Measurements from ENCODE around the gene LRRFIP1. TPM values are rescaled to one million over a fixed set of nuclear protein-coding genes. Genes with fewer than 3 reads are reported as not detected.
"Not testable (repeated sequence)": the region's sequence is repeated elsewhere in the genome, so short reads cannot be mapped to it uniquely, and the experiment has no call there.

Gene LRRFIP1
- total and polyA plus RNA-seq, 2 of the 13 experiments (the other 11 are each of a cell fraction or from before 2014, with no cell fraction given), result 15.9 to 40.5 TPM

- TF ChIP-seq ZSCAN29 (CRISPR knock-in tag; conservative IDR thresholded peaks at IDR 0.05), result no peak
- no peak for TF ChIP-seq GABPB1 (CRISPR knock-in tag; IDR thresholded peaks at IDR 0.05)
- 0 out of 2 replicates have a peak, but pooled peaks have one; percentile 24 for TF ChIP-seq BORCS8-MEF2B (CRISPR knock-in tag; IDR thresholded peaks at IDR 0.05)
- TF ChIP-seq, protein P1, sequence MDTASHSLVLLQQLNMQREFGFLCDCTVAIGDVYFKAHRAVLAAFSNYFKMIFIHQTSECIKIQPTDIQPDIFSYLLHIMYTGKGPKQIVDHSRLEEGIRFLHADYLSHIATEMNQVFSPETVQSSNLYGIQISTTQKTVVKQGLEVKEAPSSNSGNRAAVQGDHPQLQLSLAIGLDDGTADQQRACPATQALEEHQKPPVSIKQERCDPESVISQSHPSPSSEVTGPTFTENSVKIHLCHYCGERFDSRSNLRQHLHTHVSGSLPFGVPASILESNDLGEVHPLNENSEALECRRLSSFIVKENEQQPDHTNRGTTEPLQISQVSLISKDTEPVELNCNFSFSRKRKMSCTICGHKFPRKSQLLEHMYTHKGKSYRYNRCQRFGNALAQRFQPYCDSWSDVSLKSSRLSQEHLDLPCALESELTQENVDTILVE (CRISPR knock-in tag; IDR thresholded peaks at IDR 0.05), result no peak
- no peak for TF ChIP-seq ZNF382 (CRISPR knock-in tag; IDR thresholded peaks at IDR 0.05; ENCODE audit: borderline replicate concordance)
- TF ChIP-seq, protein P2, sequence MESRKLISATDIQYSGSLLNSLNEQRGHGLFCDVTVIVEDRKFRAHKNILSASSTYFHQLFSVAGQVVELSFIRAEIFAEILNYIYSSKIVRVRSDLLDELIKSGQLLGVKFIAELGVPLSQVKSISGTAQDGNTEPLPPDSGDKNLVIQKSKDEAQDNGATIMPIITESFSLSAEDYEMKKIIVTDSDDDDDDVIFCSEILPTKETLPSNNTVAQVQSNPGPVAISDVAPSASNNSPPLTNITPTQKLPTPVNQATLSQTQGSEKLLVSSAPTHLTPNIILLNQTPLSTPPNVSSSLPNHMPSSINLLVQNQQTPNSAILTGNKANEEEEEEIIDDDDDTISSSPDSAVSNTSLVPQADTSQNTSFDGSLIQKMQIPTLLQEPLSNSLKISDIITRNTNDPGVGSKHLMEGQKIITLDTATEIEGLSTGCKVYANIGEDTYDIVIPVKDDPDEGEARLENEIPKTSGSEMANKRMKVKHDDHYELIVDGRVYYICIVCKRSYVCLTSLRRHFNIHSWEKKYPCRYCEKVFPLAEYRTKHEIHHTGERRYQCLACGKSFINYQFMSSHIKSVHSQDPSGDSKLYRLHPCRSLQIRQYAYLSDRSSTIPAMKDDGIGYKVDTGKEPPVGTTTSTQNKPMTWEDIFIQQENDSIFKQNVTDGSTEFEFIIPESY (CRISPR knock-in tag; IDR thresholded peaks at IDR 0.05), result 0 out of 2 replicates have a peak, but pooled peaks have one; percentile 16
- TF ChIP-seq, protein P3, sequence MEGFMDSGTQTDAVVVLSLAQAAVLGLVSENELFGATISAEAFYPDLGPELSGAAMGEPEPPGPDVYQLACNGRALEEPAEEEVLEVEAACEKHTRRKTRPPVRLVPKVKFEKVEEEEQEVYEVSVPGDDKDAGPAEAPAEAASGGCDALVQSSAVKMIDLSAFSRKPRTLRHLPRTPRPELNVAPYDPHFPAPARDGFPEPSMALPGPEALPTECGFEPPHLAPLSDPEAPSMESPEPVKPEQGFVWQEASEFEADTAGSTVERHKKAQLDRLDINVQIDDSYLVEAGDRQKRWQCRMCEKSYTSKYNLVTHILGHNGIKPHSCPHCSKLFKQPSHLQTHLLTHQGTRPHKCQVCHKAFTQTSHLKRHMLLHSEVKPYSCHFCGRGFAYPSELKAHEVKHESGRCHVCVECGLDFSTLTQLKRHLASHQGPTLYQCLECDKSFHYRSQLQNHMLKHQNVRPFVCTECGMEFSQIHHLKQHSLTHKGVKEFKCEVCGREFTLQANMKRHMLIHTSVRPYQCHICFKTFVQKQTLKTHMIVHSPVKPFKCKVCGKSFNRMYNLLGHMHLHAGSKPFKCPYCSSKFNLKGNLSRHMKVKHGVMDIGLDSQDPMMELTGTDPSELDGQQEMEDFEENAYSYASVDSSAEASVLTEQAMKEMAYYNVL (CRISPR knock-in tag; IDR thresholded peaks at IDR 0.05; ENCODE audit: borderline replicate concordance), result no peak
- no peak for TF ChIP-seq MTA1 (CRISPR knock-in tag; IDR thresholded peaks at IDR 0.05; ENCODE audit: borderline replicate concordance)
- TF ChIP-seq MXI1 (IDR thresholded peaks at IDR 0.05; ENCODE audit: borderline replicate concordance, low read depth, low read length), result no peak
- no peak for TF ChIP-seq MLLT10 (CRISPR knock-in tag; IDR thresholded peaks at IDR 0.05)
- TF ChIP-seq, protein P4, sequence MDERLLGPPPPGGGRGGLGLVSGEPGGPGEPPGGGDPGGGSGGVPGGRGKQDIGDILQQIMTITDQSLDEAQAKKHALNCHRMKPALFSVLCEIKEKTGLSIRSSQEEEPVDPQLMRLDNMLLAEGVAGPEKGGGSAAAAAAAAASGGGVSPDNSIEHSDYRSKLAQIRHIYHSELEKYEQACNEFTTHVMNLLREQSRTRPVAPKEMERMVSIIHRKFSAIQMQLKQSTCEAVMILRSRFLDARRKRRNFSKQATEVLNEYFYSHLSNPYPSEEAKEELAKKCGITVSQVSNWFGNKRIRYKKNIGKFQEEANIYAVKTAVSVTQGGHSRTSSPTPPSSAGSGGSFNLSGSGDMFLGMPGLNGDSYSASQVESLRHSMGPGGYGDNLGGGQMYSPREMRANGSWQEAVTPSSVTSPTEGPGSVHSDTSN (CRISPR knock-in tag; IDR thresholded peaks at IDR 0.05), result no peak
- no peak for TF ChIP-seq FIP1L1 (IDR thresholded peaks at IDR 0.05; ENCODE audit: borderline replicate concordance, insufficient read depth, low read depth, low read length)
Measured at GRCh38 chr2:237604960-237605359, 22.4 kb upstream of the LRRFIP1 start (continued).

- FAIRE-seq; DNase-seq (ENCODE audit: low spot score); H2AFZ ChIP-seq (ENCODE audit: low read length); H3K4me3 ChIP-seq (replicated peaks in 1 of 3; ENCODE audit: insufficient read depth in 1 of 3, low read depth in 2 of 3, low read length in 3 of 3); ATAC-seq; intact Hi-C loops (cut with micrococcal nuclease; ENCODE audit: unreplicated experiment); CTCF ChIA-PET (ENCODE audit: low intra/inter-chr PET ratio, low total read pairs); H3K36me3 ChIP-seq (replicated peaks in 1 of 2; ENCODE audit: control insufficient read depth in 1 of 2, insufficient read depth in 2 of 2, low read length in 2 of 2); H3K27me3 ChIP-seq (ENCODE audit: control insufficient read depth in 1 of 2, insufficient read depth in 2 of 2, low read length in 2 of 2); H3K27ac ChIP-seq (ENCODE audit: extremely low read length, insufficient read depth, low read length); H3K79me2 ChIP-seq (ENCODE audit: insufficient read depth, low read length); H4K20me1 ChIP-seq (ENCODE audit: insufficient read depth, low read length); POLR2A ChIA-PET; H3K4me2 ChIP-seq (ENCODE audit: low read depth, low read length); in situ Hi-C loops (cut with HindIII; ENCODE audit: extremely low pct_ligation_motif_present, low pct_unique_long_range_greater_than_20kb); H3K9me3 ChIP-seq (ENCODE audit: low read length); H3K9ac ChIP-seq (ENCODE audit: insufficient read depth, low read depth, low read length); BruUV-seq (replicated peaks): not testable (repeated sequence)
- peaks cover 42% of the 10 kb centered on the region for H3K4me1 ChIP-seq (ENCODE audit: insufficient read depth, low read length)
- 41% methylated on average over 3 of the region's 4 CpGs for WGBS (ENCODE audit: low lambda C conversion rate)
Measured at GRCh38 chr2:237606522-237606921, 20.9 kb upstream of the LRRFIP1 start.

All from HepG2 (cell line).